ENCODE measurements around the gene EZR.

- TF ChIP-seq CTCF (IDR thresholded peaks at IDR 0.05; ENCODE audit: low read length) (no peak), EZH2 (optimal IDR thresholded peaks at IDR 0.05; ENCODE audit: low read depth, low read length) (no peak), EZH2phosphoT487 (IDR thresholded peaks at IDR 0.05; ENCODE audit: low read length) (no peak)
Observed at GRCh38 chr6:158717341-158718330, 101.5 kb downstream of the EZR start.
